HCT116 (cell line): ENCODE data around the gene EVA1A.
A peak's percentile ranks its signal among the peaks of the same experiment; 100 is the strongest.

ENCODE experiments used
- CEBPB ChIP-seq: IDR thresholded peaks from 2 replicates; pipeline ENCODE4 v1.6.1; 2012; ENCODE audit warnings: low read depth
- EZH2 ChIP-seq: fragments of 200-600 bp; sonication (generic); IDR thresholded peaks from 2 replicates; pipeline ENCODE4 v1.6.1; 2017; ENCODE audit warnings: antibody characterized with exemption, mixed run types
- EZH2phosphoT487 ChIP-seq: fragments of 200-600 bp; IDR thresholded peaks from 2 replicates; pipeline ENCODE4 v1.6.1; 2018; ENCODE audit warnings: antibody characterized with exemption, borderline replicate concordance
- POLR2A ChIP-seq: IDR thresholded peaks from 2 replicates; pipeline ENCODE4 v1.7.0; 2011; ENCODE audit warnings: borderline replicate concordance; ENCODE audit not compliant: insufficient read depth, insufficient read length; ENCODE audit errors: extremely low read depth
- POLR2AphosphoS5 ChIP-seq: IDR thresholded peaks from 2 replicates; pipeline ENCODE4 v1.6.1; 2011; ENCODE audit warnings: mild to moderate bottlenecking, low read depth, low read length, moderate library complexity
- SIN3A ChIP-seq: IDR thresholded peaks from 2 replicates; pipeline ENCODE4 v1.6.1; 2012; ENCODE audit warnings: low read depth
- SRF ChIP-seq: IDR thresholded peaks from 2 replicates; pipeline ENCODE4 v1.6.1; 2012; ENCODE audit warnings: low read depth
- TCF7L2 ChIP-seq: IDR thresholded peaks from 2 replicates; pipeline ENCODE4 v1.7.0; 2011; ENCODE audit warnings: borderline replicate concordance, inconsistent platforms; ENCODE audit not compliant: insufficient read depth, insufficient read length; ENCODE audit errors: extremely low read depth
- YY1 ChIP-seq: IDR thresholded peaks from 2 replicates; pipeline ENCODE4 v1.6.1; 2011; ENCODE audit warnings: low read length, low read depth, moderate library complexity, mild to moderate bottlenecking; ENCODE audit not compliant: insufficient replicate concordance; ENCODE audit errors: extremely low read depth
- ZBTB33 ChIP-seq: IDR thresholded peaks from 2 replicates; pipeline ENCODE4 v1.6.1; 2011; ENCODE audit warnings: mild to moderate bottlenecking, low read length, moderate library complexity; ENCODE audit not compliant: insufficient replicate concordance; ENCODE audit errors: extremely low read depth
- TF ChIP-seq, protein P1 (sequence below), 3 experiments: fragments of 200-600 bp in 1 of 3; sonication (generic) in 1 of 3; IDR thresholded peaks in 2 of 3; conservative IDR thresholded peaks in 1 of 3; 2 replicates each; pipeline ENCODE4 v1.5.1; 2012 to 2017; ENCODE audit warnings: low read depth in 2 of 3, low read length in 2 of 3, antibody characterized with exemption in 1 of 3, borderline replicate concordance in 1 of 3, control low read depth in 1 of 3, mild to moderate bottlenecking in 1 of 3, mixed read lengths in 1 of 3, mixed run types in 1 of 3, moderate library complexity in 1 of 3; ENCODE audit not compliant: insufficient read depth in 1 of 3
- TF ChIP-seq, protein P2 (sequence below): IDR thresholded peaks from 2 replicates; pipeline ENCODE4 v1.6.1; 2012
- TF ChIP-seq, protein P3 (sequence below): IDR thresholded peaks from 2 replicates; pipeline ENCODE4 v1.6.1; 2012; ENCODE audit warnings: low read depth

DNA sequence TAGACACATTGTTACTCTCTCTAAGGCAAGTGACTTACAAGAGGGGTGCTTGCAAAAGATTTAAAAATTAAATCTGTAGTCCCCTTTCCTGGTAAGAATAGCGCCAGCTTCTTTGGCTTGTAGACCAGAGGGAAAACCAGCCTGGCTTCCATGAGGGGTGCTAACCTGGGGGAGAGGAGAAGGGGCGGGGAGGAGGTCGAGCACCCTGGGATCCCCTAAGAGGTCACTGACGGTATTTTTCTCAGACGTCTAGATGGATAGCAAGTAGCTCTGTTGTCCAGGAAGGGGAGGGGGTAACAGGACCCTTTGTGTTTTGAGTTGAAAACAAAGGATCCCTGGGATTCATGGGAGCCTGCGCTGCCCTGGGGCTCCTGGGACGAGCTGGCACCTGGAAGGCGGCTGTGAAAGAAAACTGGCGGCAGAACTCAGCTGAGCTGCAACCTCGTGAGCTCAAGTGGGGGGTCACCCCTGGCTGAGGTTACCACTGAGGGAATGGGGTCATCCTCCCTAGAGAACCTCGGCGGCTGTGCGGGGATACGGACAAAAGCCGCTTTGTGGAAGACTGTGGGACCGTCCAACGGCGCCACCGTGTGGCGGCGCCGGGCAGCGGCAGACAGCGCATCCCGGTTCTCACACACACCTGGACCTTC is 48.1 kb upstream of the EVA1A start:
- TF ChIP-seq SIN3A (no peak), POLR2A (no peak), POLR2AphosphoS5 (no peak), EZH2phosphoT487 (no peak), EZH2 (no peak), YY1 (no peak), ZBTB33 (no peak), TCF7L2 (no peak), SRF (no peak), CEBPB (no peak)
- TF ChIP-seq, protein P1, sequence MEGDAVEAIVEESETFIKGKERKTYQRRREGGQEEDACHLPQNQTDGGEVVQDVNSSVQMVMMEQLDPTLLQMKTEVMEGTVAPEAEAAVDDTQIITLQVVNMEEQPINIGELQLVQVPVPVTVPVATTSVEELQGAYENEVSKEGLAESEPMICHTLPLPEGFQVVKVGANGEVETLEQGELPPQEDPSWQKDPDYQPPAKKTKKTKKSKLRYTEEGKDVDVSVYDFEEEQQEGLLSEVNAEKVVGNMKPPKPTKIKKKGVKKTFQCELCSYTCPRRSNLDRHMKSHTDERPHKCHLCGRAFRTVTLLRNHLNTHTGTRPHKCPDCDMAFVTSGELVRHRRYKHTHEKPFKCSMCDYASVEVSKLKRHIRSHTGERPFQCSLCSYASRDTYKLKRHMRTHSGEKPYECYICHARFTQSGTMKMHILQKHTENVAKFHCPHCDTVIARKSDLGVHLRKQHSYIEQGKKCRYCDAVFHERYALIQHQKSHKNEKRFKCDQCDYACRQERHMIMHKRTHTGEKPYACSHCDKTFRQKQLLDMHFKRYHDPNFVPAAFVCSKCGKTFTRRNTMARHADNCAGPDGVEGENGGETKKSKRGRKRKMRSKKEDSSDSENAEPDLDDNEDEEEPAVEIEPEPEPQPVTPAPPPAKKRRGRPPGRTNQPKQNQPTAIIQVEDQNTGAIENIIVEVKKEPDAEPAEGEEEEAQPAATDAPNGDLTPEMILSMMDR (IDR thresholded peaks at IDR 0.05 in 2 of 3, conservative IDR thresholded peaks at IDR 0.05 in 1 of 3; ENCODE audit: borderline replicate concordance in 1 of 3, insufficient read depth in 1 of 3, low read depth in 2 of 3, low read length in 2 of 3) = peak; percentile 79 to 98 (median 95)
- TF ChIP-seq, protein P2, sequence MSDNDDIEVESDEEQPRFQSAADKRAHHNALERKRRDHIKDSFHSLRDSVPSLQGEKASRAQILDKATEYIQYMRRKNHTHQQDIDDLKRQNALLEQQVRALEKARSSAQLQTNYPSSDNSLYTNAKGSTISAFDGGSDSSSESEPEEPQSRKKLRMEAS = no peak
- TF ChIP-seq, protein P3, sequence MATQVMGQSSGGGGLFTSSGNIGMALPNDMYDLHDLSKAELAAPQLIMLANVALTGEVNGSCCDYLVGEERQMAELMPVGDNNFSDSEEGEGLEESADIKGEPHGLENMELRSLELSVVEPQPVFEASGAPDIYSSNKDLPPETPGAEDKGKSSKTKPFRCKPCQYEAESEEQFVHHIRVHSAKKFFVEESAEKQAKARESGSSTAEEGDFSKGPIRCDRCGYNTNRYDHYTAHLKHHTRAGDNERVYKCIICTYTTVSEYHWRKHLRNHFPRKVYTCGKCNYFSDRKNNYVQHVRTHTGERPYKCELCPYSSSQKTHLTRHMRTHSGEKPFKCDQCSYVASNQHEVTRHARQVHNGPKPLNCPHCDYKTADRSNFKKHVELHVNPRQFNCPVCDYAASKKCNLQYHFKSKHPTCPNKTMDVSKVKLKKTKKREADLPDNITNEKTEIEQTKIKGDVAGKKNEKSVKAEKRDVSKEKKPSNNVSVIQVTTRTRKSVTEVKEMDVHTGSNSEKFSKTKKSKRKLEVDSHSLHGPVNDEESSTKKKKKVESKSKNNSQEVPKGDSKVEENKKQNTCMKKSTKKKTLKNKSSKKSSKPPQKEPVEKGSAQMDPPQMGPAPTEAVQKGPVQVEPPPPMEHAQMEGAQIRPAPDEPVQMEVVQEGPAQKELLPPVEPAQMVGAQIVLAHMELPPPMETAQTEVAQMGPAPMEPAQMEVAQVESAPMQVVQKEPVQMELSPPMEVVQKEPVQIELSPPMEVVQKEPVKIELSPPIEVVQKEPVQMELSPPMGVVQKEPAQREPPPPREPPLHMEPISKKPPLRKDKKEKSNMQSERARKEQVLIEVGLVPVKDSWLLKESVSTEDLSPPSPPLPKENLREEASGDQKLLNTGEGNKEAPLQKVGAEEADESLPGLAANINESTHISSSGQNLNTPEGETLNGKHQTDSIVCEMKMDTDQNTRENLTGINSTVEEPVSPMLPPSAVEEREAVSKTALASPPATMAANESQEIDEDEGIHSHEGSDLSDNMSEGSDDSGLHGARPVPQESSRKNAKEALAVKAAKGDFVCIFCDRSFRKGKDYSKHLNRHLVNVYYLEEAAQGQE = no peak
